ENCODE results near the gene POU6F2.

The POU6F2 gene

DNA sequence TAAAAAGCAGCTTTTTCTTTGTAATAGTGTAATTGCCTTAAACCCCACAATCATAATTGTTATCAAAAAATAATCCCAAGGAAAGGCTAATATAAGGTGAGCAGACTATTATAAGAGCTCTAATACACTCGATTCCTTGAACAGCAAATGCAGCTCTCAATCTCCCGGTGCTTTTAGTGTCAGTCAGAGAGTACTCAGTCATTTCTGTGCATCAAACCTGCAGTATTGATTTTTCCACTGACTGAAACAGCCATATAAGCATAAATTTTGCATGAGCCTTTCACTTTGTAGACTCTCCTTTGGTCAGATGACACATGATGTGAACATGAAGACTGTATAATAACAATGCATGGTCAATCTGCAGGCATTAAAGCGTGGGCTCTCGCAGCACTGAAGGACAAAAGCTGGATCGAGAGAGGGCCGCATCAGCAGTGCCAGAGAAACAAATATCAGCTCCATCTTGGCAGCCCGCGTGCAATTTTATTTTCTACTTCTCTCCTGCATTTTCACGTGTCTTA, 272.0 kb downstream of the POU6F2 start:
- Histone ChIP-seq H2AFZ (ENCODE audit: low read length) (no peak overlapping the region), H3K4ac (ENCODE audit: low read length) (no peak overlapping the region), H3K23ac (ENCODE audit: low read depth, low read length, poor library complexity) (no peak overlapping the region), H2BK15ac (ENCODE audit: low read length) (no peak overlapping the region), H2BK12ac (ENCODE audit: low read length) (no peak overlapping the region), H3K4me2 (ENCODE audit: insufficient read depth, low read length, poor library complexity, severe bottlenecking) (no peak overlapping the region), H2BK5ac (ENCODE audit: low read length) (no peak overlapping the region), H2AK5ac (ENCODE audit: low read depth, low read length) (no peak overlapping the region), H3K4me1 (ENCODE audit: control insufficient read depth in 2 of 2, insufficient read depth in 1 of 2, low read depth in 1 of 2, low read length in 2 of 2) (peaks cover 0 to 13% of the 10 kb centered on the region in 2 donors), H3K14ac (ENCODE audit: low read length) (no peak overlapping the region), H3K27me3 (ENCODE audit: control insufficient read depth in 3 of 3, insufficient read depth in 3 of 3, low read depth in 1 of 3, low read length in 3 of 3) (no peaks in the 10 kb centered on the region), H3K4me3 (ENCODE audit: low read length in 2 of 2) (no peak overlapping the region), H3K9me3 (replicated peaks in 1 of 2; ENCODE audit: control insufficient read depth in 2 of 2, insufficient read depth in 1 of 2, low read depth in 1 of 2, low read length in 2 of 2) (no peaks in the 10 kb centered on the region), H3K79me1 (ENCODE audit: low read depth, low read length) (no peaks in the 10 kb centered on the region), H4K91ac (ENCODE audit: low read depth, low read length, poor library complexity) (no peak overlapping the region), H3K18ac (ENCODE audit: low read length) (no peak overlapping the region), H3K9ac (ENCODE audit: low read depth, low read length, poor library complexity) (no peak overlapping the region), H3K27ac (replicated peaks; ENCODE audit: low read length) (no peak overlapping the region), H4K8ac (ENCODE audit: low read depth, low read length) (no peak overlapping the region), H3K36me3 (replicated peaks in 1 of 2; ENCODE audit: control insufficient read depth in 2 of 2, insufficient read depth in 2 of 2, low read length in 2 of 2) (no peaks in the 10 kb centered on the region), H2BK120ac (ENCODE audit: low read depth, low read length) (no peak overlapping the region)
- WGBS, 2 donors (ENCODE audit: extremely low coverage in 2 of 2, insufficient read length in 2 of 2, insufficient replicate concordance in 1 of 2) = no CpG with 5 or more reads among the region's 9 CpGs
- no peak for DNase-seq (ENCODE audit: low spot score)

DNA sequence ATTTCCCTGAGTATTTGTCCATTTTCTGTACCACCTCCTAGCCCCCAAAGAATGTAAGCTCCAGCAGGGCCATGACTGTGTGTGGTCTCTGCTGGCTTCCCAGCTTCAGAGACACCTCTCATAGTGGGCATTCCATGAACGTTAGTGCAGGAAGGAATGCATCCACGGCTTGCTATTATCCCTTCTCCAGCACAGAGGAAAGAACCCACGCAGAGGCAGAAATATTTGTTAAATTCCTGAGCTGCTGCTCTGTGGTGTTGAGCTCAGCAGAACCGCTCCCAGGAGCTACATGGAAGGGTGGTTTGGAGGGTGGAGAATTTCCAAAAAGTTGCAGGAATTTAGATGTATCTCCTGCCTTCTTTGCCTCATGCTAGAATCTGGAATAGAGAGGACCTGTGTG, 275.2 kb downstream of the POU6F2 start:
- Histone ChIP-seq H2BK15ac (ENCODE audit: low read length) (no peak overlapping the region), H3K14ac (ENCODE audit: low read length) (no peak overlapping the region), H3K9me3 (replicated peaks in 1 of 2; ENCODE audit: control insufficient read depth in 2 of 2, insufficient read depth in 1 of 2, low read depth in 1 of 2, low read length in 2 of 2) (no peaks in the 10 kb centered on the region), H3K18ac (ENCODE audit: low read length) (no peak overlapping the region), H2BK120ac (ENCODE audit: low read depth, low read length) (no peak overlapping the region), H2BK5ac (ENCODE audit: low read length) (no peak overlapping the region), H3K36me3 (replicated peaks in 1 of 2; ENCODE audit: control insufficient read depth in 2 of 2, insufficient read depth in 2 of 2, low read length in 2 of 2) (no peaks in the 10 kb centered on the region), H3K4me2 (ENCODE audit: insufficient read depth, low read length, poor library complexity, severe bottlenecking) (no peak overlapping the region), H3K4me3 (ENCODE audit: low read length in 2 of 2) (no peak overlapping the region), H3K27me3 (ENCODE audit: control insufficient read depth in 3 of 3, insufficient read depth in 3 of 3, low read depth in 1 of 3, low read length in 3 of 3) (no peaks in the 10 kb centered on the region), H3K79me1 (ENCODE audit: low read depth, low read length) (no peaks in the 10 kb centered on the region), H3K27ac (replicated peaks; ENCODE audit: low read length) (no peak overlapping the region), H4K8ac (ENCODE audit: low read depth, low read length) (no peak overlapping the region), H2BK12ac (ENCODE audit: low read length) (no peak overlapping the region), H3K4ac (ENCODE audit: low read length) (no peak overlapping the region), H2AK5ac (ENCODE audit: low read depth, low read length) (no peak overlapping the region), H3K4me1 (ENCODE audit: control insufficient read depth in 2 of 2, insufficient read depth in 1 of 2, low read depth in 1 of 2, low read length in 2 of 2) (peaks cover 0 to 13% of the 10 kb centered on the region in 2 donors), H3K9ac (ENCODE audit: low read depth, low read length, poor library complexity) (no peak overlapping the region), H4K91ac (ENCODE audit: low read depth, low read length, poor library complexity) (no peak overlapping the region), H3K23ac (ENCODE audit: low read depth, low read length, poor library complexity) (no peak overlapping the region), H2AFZ (ENCODE audit: low read length) (no peak overlapping the region)
- no CpG with 5 or more reads among the region's 4 CpGs for WGBS, 2 donors (ENCODE audit: extremely low coverage in 2 of 2, insufficient read length in 2 of 2, insufficient replicate concordance in 1 of 2)
- DNase-seq (ENCODE audit: low spot score) = peak; percentile 44

DNA sequence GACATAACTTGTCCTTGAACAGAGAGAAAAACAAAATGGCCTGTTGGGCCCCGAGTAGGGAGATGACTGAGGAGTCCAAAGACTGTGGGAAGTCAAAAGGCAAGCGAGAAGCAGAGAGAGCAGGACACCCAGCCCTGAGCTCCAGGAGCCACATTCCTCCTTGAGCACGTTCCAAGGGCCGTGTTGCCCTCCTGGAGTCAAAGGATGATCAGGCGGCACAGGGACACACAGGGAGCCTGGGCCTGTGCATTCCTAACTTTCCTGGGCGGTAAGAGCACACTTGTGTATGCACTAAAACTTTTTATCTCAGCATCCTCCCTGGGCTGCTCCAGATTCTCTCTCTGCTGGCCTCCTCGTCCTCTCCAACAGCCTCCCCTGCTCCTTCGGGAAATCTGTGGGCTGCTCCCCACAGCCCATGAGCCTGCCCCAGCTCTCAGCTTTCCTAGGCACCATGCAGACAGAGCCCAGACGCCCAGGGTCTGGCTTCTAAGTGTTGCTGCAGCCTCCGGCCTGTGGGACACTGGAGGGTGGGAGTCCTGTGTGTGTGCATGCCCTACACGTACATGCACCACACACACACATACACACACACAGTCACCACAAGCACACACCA, 281.8 kb downstream of the POU6F2 start:
- Histone ChIP-seq H2AK5ac (ENCODE audit: low read depth, low read length) (peak overlapping the region; percentile 33), H3K18ac (ENCODE audit: low read length) (no peak overlapping the region), H3K9me3 (replicated peaks in 1 of 2; ENCODE audit: control insufficient read depth in 2 of 2, insufficient read depth in 1 of 2, low read depth in 1 of 2, low read length in 2 of 2) (peaks cover 0 to 9% of the 10 kb centered on the region in 2 donors), H3K36me3 (replicated peaks in 1 of 2; ENCODE audit: control insufficient read depth in 2 of 2, insufficient read depth in 2 of 2, low read length in 2 of 2) (peaks cover 0 to 5% of the 10 kb centered on the region in 2 donors), H3K9ac (ENCODE audit: low read depth, low read length, poor library complexity) (peak overlapping the region; percentile 65), H3K4ac (ENCODE audit: low read length) (peak overlapping the region; percentile 93), H3K4me3 (ENCODE audit: low read length in 2 of 2) (peak overlapping the region in 1 of 2 donors; percentile 67), H2AFZ (ENCODE audit: low read length) (peak overlapping the region; percentile 39), H3K4me2 (ENCODE audit: insufficient read depth, low read length, poor library complexity, severe bottlenecking) (no peak overlapping the region), H3K14ac (ENCODE audit: low read length) (no peak overlapping the region), H3K27me3 (ENCODE audit: control insufficient read depth in 3 of 3, insufficient read depth in 3 of 3, low read depth in 1 of 3, low read length in 3 of 3) (peaks cover 0 to 7% (median 0%) of the 10 kb centered on the region in 3 experiments), H2BK15ac (ENCODE audit: low read length) (no peak overlapping the region), H3K27ac (replicated peaks; ENCODE audit: low read length) (no peak overlapping the region), H3K4me1 (ENCODE audit: control insufficient read depth in 2 of 2, insufficient read depth in 1 of 2, low read depth in 1 of 2, low read length in 2 of 2) (peaks cover 0 to 6% of the 10 kb centered on the region in 2 donors), H4K8ac (ENCODE audit: low read depth, low read length) (peak overlapping the region; percentile 88), H3K23ac (ENCODE audit: low read depth, low read length, poor library complexity) (no peak overlapping the region), H2BK120ac (ENCODE audit: low read depth, low read length) (no peak overlapping the region), H2BK5ac (ENCODE audit: low read length) (no peak overlapping the region), H2BK12ac (ENCODE audit: low read length) (no peak overlapping the region), H3K79me1 (ENCODE audit: low read depth, low read length) (peaks cover 4% of the 10 kb centered on the region), H4K91ac (ENCODE audit: low read depth, low read length, poor library complexity) (no peak overlapping the region)
- WGBS, 2 donors (ENCODE audit: extremely low coverage in 2 of 2, insufficient read length in 2 of 2, insufficient replicate concordance in 1 of 2) = no CpG with 5 or more reads among the region's 11 CpGs
- DNase-seq (ENCODE audit: low spot score) = no peak

DNA sequence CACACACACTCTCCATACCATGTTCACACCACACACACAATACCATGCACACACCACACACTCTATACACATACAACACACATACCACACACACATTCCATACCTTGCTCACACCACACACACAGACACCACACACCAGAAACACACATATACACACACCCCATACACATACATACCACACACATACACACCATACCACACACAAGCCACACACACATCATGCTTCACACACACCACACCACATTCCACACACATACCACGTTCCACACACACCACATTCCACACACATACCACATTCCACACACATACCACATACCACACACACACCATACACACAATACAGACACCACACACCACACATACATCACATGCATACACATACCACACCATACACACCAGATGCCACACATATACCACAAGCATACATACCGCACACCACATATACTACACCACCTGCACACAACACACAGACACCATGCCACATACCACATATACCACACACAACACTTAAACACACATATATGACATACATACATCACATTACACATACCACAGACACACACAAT, 282.7 kb downstream of the POU6F2 start:
- no peak overlapping the region for H2AK5ac ChIP-seq (ENCODE audit: low read depth, low read length)
- H3K14ac ChIP-seq (ENCODE audit: low read length) = no peak overlapping the region
- peaks cover 0 to 6% of the 10 kb centered on the region in 2 donors for H3K4me1 ChIP-seq (ENCODE audit: control insufficient read depth in 2 of 2, insufficient read depth in 1 of 2, low read depth in 1 of 2, low read length in 2 of 2)
- no peak overlapping the region for H2BK5ac ChIP-seq (ENCODE audit: low read length)
- H3K9ac ChIP-seq (ENCODE audit: low read depth, low read length, poor library complexity) = peak overlapping the region; percentile 47
- H3K27ac ChIP-seq (replicated peaks; ENCODE audit: low read length) = no peak overlapping the region
- 100% methylated on average over 1 to 2 of the region's 2 CpGs for WGBS, 2 donors (ENCODE audit: extremely low coverage in 2 of 2, insufficient read length in 2 of 2, insufficient replicate concordance in 1 of 2)
- H3K4me2 ChIP-seq (ENCODE audit: insufficient read depth, low read length, poor library complexity, severe bottlenecking) = no peak overlapping the region
- H3K23ac ChIP-seq (ENCODE audit: low read depth, low read length, poor library complexity) = no peak overlapping the region
- peaks cover 0 to 9% of the 10 kb centered on the region in 2 donors for H3K9me3 ChIP-seq (replicated peaks in 1 of 2; ENCODE audit: control insufficient read depth in 2 of 2, insufficient read depth in 1 of 2, low read depth in 1 of 2, low read length in 2 of 2)
- H3K79me1 ChIP-seq (ENCODE audit: low read depth, low read length) = peaks cover 4% of the 10 kb centered on the region
- DNase-seq (ENCODE audit: low spot score) = no peak
- peaks cover 0 to 5% of the 10 kb centered on the region in 2 donors for H3K36me3 ChIP-seq (replicated peaks in 1 of 2; ENCODE audit: control insufficient read depth in 2 of 2, insufficient read depth in 2 of 2, low read length in 2 of 2)
- H3K18ac ChIP-seq (ENCODE audit: low read length) = no peak overlapping the region
- peak overlapping the region in 1 of 2 donors; percentile 67 for H3K4me3 ChIP-seq (ENCODE audit: low read length in 2 of 2)
- H3K27me3 ChIP-seq (ENCODE audit: control insufficient read depth in 3 of 3, insufficient read depth in 3 of 3, low read depth in 1 of 3, low read length in 3 of 3) = peaks cover 0 to 7% (median 0%) of the 10 kb centered on the region in 3 experiments
- no peak overlapping the region for H3K4ac ChIP-seq (ENCODE audit: low read length)
- no peak overlapping the region for H2BK120ac ChIP-seq (ENCODE audit: low read depth, low read length)
- H4K91ac ChIP-seq (ENCODE audit: low read depth, low read length, poor library complexity) = peak overlapping the region; percentile 33
- no peak overlapping the region for H2AFZ ChIP-seq (ENCODE audit: low read length)
- H2BK12ac ChIP-seq (ENCODE audit: low read length) = peak overlapping the region; percentile 59
- H2BK15ac ChIP-seq (ENCODE audit: low read length) = no peak overlapping the region
- H4K8ac ChIP-seq (ENCODE audit: low read depth, low read length) = peak overlapping the region; percentile 95

Data from neuronal stem cell (in vitro differentiated cells).